Measurements from ENCODE around the gene SH3BP5L.

The SH3BP5L gene

DNA sequence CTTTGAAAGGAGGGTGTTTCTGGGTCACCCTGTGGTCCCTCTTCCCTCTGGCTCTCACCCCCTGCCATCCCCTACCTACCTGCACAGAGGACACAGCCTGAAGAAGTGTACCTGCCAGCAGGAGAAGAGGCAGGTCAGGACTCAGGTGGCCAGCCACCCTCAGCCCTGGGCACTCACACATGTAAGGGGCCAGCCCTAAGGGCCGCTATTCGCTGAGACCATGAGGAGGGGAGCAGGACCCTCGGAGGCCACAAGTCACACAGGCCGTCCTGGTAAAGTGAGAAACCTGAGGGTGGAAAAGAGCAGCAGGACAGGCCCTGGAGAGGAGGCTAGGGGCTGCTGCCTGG, 32.0 kb upstream of the SH3BP5L start:
- peak overlapping the region; percentile 58 to 76 for H3K4me3 ChIP-seq (replicated peaks in 1 of 2; ENCODE audit: low read depth in 2 of 2, low read length in 2 of 2)
- DNase-seq (ENCODE audit: low read depth in 2 of 2), result no peak

DNA sequence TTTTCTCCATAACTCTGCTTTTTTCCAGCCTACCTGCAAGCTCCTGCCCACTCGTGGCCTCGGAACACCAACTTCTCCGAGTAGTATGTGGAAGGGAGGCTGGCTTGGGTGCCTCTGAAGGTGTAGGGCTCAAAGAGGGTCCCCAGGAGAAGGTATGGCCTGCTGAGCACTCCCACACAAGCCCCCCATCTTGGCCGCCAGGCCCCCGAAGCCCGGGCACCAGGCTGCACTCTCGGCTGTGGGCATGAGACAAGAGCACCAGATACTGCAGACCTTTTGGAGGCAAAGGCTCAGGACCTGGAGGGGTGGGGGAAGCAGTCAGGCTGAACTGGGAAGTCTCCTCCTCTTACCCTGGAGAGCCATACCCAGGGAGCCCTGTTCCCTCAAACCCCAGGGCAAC, 31.5 kb upstream of the SH3BP5L start:
- TF ChIP-seq, protein P1, sequence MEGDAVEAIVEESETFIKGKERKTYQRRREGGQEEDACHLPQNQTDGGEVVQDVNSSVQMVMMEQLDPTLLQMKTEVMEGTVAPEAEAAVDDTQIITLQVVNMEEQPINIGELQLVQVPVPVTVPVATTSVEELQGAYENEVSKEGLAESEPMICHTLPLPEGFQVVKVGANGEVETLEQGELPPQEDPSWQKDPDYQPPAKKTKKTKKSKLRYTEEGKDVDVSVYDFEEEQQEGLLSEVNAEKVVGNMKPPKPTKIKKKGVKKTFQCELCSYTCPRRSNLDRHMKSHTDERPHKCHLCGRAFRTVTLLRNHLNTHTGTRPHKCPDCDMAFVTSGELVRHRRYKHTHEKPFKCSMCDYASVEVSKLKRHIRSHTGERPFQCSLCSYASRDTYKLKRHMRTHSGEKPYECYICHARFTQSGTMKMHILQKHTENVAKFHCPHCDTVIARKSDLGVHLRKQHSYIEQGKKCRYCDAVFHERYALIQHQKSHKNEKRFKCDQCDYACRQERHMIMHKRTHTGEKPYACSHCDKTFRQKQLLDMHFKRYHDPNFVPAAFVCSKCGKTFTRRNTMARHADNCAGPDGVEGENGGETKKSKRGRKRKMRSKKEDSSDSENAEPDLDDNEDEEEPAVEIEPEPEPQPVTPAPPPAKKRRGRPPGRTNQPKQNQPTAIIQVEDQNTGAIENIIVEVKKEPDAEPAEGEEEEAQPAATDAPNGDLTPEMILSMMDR (IDR thresholded peaks at IDR 0.05; ENCODE audit: low read depth, low read length), result no peak
- DNase-seq (ENCODE audit: low read depth in 2 of 2), result no peak
- H3K4me3 ChIP-seq (replicated peaks in 1 of 2; ENCODE audit: low read depth in 2 of 2, low read length in 2 of 2), result peak overlapping the region in 1 of 2 donors; percentile 9

More for the DNA sequence above, 32.0 kb upstream of the SH3BP5L start:
- TF ChIP-seq, protein P1 (IDR thresholded peaks at IDR 0.05; ENCODE audit: low read depth, low read length), result no peak

DNA sequence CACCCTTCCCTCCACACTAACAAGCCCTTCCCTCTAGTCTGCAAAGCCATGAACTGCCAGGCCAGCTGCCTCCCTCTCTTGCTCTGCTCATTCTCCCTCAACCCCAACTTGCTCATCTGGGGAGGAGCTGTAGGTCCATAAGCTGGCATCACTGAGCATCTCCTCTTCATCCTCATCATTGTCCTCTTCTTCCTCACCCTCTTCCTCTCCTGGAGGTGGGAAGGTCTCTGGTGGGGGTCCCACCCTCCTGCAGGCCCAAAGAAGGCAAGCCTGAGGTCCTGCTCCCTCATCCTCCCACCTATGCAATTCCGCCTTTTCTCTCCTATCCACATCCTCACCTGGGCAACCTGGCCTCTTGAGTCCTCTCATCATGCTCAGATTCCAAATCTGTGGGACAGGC, 30.5 kb upstream of the SH3BP5L start:
- no peak for DNase-seq (ENCODE audit: low read depth in 2 of 2)
- TF ChIP-seq, protein P1 (IDR thresholded peaks at IDR 0.05; ENCODE audit: low read depth, low read length), result no peak
- no peak overlapping the region for H3K4me3 ChIP-seq (replicated peaks in 1 of 2; ENCODE audit: low read depth in 2 of 2, low read length in 2 of 2)

DNA sequence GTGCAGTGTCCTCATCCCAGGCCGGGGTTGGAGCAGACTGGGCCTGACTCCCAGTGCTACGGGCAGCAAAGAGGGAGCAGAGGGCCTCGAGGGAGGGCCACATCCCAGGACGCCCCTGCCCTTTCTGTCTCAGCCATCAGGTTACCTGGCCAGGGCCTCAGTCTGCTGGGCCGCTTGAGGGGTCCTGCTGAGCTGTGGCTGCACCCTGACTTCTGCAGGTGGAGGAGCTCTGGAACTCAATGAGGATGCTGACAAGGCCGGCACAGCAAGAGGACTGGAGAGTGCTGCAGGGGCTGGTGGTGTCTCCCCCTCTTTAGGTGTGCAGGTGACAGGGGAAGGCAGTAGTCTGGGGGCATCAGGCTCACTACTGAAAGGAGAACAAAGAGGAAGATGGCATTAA, 29.9 kb upstream of the SH3BP5L start:
- no peak overlapping the region for H3K4me3 ChIP-seq (replicated peaks in 1 of 2; ENCODE audit: low read depth in 2 of 2, low read length in 2 of 2)
- TF ChIP-seq, protein P1 (IDR thresholded peaks at IDR 0.05; ENCODE audit: low read depth, low read length), result no peak
- no peak for DNase-seq (ENCODE audit: low read depth in 2 of 2)

DNA sequence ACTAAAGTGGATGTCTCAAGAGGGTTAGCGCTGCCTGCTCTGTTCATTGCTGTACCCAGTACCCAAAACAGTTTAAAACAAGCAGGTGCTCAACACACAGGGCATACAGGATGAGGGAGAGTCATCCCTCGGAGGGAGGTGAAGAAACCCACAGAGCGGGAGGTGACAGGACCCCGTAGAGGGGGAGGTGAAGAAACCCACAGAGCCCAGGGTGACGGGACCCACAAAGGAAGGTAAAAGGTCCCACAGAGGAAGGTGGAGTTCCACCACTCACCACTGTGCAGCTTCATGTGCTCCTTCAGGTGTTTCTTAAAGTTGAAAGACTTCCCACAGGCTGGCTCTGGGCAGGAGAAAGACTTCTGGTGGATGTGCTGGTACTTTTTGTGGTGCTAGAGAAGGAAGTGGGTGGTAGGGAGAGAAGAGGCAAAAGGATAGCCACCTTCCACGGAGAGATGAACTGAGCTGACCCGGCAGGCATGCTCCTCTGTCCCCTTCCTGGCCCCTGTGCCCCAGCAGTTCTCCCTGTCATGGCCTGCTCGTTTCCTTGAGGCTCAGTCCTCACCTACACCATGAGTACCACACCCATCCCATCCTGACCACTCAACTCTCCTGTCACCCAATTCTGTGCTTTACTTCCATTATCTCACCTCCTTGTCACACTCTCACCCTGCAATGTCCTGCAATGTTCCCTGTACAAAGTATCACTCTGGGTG, 28.1 kb upstream of the SH3BP5L start:
- H3K4me3 ChIP-seq (replicated peaks in 1 of 2; ENCODE audit: low read depth in 2 of 2, low read length in 2 of 2), result no peak overlapping the region
- TF ChIP-seq, protein P1 (IDR thresholded peaks at IDR 0.05; ENCODE audit: low read depth, low read length), result no peak
- no peak for DNase-seq (ENCODE audit: low read depth in 2 of 2)

DNA sequence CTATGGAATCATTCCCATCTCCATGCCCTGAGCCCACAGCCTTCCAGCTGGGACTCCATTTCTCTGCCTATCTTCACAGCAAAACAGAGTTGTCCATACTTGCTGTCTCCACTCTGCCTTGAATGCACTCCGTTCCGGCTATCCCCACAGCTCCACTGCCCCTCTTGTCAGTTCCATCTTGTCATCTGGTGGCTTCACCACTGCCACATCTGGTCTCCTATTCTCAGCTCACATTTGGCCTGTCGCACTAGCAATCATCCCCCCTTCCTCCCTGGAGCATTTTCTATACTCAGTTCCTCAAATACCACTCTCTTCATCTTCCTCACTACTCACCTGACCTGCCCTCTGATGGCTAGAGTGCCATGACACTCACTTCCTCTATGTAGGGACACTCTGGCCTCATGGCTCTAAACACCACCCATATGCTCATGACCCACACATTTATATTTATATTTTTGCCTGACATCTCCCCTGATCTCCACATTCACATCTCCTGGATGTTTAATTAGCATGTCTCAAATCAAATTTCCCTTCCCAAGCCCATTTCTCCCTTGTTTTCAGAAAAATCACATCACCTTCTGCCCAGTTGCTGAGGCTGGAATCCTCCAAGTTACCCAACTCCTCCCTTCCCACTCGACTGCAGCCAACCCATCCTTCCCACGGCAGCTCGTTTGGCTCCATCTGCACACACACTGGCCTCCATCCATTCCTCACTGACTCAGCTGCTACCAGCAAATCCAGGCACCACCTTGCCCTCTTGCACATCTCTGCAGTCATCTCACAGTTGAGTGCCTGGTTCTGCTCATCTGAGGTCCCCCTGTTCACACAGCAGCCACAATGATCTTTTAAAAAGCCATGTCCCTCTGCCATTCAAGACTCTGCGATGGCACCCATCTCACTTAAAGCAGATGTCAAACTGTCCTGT, 27.0 kb upstream of the SH3BP5L start:
- H3K4me3 ChIP-seq (replicated peaks in 1 of 2; ENCODE audit: low read depth in 2 of 2, low read length in 2 of 2), result no peak overlapping the region
- TF ChIP-seq, protein P1 (IDR thresholded peaks at IDR 0.05; ENCODE audit: low read depth, low read length), result no peak
- peak; percentile 22 to 63 for DNase-seq (ENCODE audit: low read depth in 2 of 2)

Measured in cardiac fibroblast (primary cell).